Esophagus muscularis mucosa (tissue), 3 donors: ENCODE measurements around the gene GADD45A.

Source experiments
- POLR2A ChIP-seq: fragments of 450-650 bp; IDR thresholded peaks from one replicate; pipeline ENCODE4 v1.6.1; 2017; ENCODE audit warnings: antibody characterized with exemption, moderate library complexity, mild to moderate bottlenecking, low read depth
- TF ChIP-seq, protein P1 (sequence below), 3 experiments: fragments of 200-600 bp in 2 of 3; fragments of 450-650 bp in 1 of 3; sonication (generic) in 2 of 3; IDR thresholded peaks; one replicate each; pipeline ENCODE4 v1.5.1; 2017 to 2019; ENCODE audit warnings: antibody characterized with exemption in 3 of 3, mild to moderate bottlenecking in 2 of 3, moderate library complexity in 1 of 3

DNA sequence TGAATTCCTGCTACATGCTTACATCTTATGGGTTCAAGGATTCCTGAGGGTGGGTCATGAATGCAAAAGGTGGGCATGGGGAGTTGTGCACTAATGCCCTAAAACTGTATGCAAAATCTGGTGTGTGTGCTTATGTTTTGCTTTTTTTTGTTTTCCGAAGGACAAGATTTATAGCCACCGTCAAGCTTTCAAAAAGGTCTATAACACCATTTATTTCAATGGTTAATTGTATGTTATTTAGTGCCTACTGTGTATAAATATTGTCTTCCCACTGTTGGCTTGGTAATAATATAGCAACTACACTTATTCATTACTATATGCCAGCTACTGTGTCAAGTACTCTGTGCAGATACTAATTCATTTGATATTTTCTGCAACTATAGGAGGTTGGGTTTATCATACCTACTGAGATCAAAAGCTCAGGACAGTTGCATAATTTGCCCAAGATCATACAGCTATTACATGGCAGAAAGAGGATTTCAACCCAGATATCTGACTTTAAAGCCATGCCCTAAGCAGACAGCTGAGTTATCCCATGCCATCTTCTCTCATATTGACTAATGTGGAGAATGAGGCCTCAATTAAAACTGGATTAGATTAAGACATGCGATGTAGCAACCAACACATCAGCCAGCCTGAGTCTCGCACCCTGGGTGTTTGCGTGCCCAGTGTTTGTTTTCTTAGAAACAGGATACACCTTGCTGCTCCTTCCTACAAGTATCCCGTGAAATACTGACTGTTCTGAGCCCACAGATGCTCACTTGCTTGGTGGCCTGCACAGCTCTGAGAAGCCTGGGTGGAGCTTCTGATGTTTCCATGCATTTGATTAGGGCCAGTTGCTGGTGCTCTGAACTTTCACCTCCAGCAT lies 34.6 kb downstream of the GADD45A start:
- TF ChIP-seq, protein P1, sequence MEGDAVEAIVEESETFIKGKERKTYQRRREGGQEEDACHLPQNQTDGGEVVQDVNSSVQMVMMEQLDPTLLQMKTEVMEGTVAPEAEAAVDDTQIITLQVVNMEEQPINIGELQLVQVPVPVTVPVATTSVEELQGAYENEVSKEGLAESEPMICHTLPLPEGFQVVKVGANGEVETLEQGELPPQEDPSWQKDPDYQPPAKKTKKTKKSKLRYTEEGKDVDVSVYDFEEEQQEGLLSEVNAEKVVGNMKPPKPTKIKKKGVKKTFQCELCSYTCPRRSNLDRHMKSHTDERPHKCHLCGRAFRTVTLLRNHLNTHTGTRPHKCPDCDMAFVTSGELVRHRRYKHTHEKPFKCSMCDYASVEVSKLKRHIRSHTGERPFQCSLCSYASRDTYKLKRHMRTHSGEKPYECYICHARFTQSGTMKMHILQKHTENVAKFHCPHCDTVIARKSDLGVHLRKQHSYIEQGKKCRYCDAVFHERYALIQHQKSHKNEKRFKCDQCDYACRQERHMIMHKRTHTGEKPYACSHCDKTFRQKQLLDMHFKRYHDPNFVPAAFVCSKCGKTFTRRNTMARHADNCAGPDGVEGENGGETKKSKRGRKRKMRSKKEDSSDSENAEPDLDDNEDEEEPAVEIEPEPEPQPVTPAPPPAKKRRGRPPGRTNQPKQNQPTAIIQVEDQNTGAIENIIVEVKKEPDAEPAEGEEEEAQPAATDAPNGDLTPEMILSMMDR (IDR thresholded peaks at IDR 0.05): no peak
- no peak for TF ChIP-seq POLR2A
